Omental fat pad (tissue), 4 donors: ENCODE data around the gene C2orf42. TPM values are rescaled to one million over a fixed set of nuclear protein-coding genes. Genes with fewer than 3 reads are reported as not detected.
"Not testable (repeated sequence)": the region's sequence is repeated elsewhere in the genome, so short reads cannot be mapped to it uniquely, and the experiment has no call there.

Experiments used
- ATAC-seq: fragments of 150-250 bp; one replicate; pipeline ENCODE4 v1.9.1; 2016; ENCODE audit warnings: mild to moderate bottlenecking, moderate library complexity; ENCODE audit not compliant: low FRiP score
- DNase-seq: peaks from one replicate; pipeline ENCODE4 v3.0.0-alpha.2; 2019; ENCODE audit warnings: low spot score
- total RNA-seq, 4 donors: library from RNA; depleted of rRNA; stranded (reverse); fragments of >200 nt; gene quantifications; one replicate each; pipeline ENCODE4 v1.1.0, GENCODE V29; 2016
- TF ChIP-seq, protein P1 (sequence below), 3 donors: fragments of 450-650 bp; IDR thresholded peaks; one replicate each; pipeline ENCODE4 v1.5.1; 2016 to 2017; ENCODE audit warnings: antibody characterized with exemption in 3 of 3, mild to moderate bottlenecking in 3 of 3, moderate library complexity in 2 of 3

The C2orf42 gene
- total RNA-seq, 4 donors from 2014 or later: 10.6 to 15.3 (median 11.2) TPM

- ATAC-seq (no peak), DNase-seq (no peak)
- TF ChIP-seq, protein P1, sequence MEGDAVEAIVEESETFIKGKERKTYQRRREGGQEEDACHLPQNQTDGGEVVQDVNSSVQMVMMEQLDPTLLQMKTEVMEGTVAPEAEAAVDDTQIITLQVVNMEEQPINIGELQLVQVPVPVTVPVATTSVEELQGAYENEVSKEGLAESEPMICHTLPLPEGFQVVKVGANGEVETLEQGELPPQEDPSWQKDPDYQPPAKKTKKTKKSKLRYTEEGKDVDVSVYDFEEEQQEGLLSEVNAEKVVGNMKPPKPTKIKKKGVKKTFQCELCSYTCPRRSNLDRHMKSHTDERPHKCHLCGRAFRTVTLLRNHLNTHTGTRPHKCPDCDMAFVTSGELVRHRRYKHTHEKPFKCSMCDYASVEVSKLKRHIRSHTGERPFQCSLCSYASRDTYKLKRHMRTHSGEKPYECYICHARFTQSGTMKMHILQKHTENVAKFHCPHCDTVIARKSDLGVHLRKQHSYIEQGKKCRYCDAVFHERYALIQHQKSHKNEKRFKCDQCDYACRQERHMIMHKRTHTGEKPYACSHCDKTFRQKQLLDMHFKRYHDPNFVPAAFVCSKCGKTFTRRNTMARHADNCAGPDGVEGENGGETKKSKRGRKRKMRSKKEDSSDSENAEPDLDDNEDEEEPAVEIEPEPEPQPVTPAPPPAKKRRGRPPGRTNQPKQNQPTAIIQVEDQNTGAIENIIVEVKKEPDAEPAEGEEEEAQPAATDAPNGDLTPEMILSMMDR (IDR thresholded peaks at IDR 0.05): no peak
Measured at GRCh38 chr2:70103531-70104061, 87.2 kb downstream of the C2orf42 start.

DNA sequence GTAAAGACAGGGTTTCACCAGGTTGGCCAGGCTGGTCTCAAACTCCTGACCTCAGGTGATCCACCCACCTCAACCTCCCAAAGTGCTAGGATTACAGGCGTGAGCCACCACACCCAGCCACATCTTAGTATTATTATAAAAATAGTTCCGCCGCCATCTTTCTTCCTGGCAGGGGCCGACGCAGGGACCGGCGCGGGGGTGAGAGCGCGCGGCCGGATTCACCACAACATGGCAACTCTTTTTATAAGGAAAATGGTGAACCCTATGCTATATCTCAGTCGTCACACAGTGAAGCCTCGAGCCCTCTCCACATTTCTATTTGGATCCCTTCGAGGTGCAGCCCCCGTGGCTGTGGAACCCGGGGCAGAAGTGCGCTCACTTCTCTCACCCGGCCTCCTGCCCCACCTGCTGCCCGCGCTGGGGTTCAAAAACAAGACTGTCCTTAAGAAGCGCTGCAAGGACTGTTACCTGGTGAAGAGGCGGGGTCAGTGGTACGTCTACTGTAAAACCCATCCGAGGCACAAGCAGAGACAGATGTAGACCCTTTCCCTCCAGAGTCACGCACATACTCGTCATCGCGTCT is 88.4 kb downstream of the C2orf42 start:
- not testable (repeated sequence) for DNase-seq, ATAC-seq

GRCh38 chr2:70101686-70102085 is 89.1 kb downstream of the C2orf42 start:
- not testable (repeated sequence) for DNase-seq

DNA sequence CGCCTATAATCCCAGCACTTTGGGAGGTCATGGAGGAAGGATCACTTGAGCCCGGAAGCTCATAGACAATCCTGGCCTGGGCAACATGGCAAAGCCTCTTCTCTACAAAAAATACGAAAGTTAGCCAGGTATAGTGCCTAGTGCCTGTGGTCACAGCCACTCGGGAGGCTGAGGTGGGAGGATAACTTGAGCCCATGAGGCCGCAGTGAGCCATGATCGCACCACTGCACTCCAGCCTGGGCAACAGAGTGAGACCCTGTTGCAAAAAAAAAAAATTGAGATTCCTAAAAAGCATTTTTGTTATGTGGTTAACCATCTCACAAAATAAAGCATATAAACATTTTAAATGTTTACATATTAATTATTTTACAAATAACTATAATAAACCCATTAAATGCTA is 89.6 kb downstream of the C2orf42 start:
- DNase-seq: no peak
- no peak for ATAC-seq
- TF ChIP-seq, protein P1 (IDR thresholded peaks at IDR 0.05): no peak

More at GRCh38 chr2:70101686-70102085, 89.1 kb downstream of the C2orf42 start:
- ATAC-seq: not testable (repeated sequence)

Other genes starting within 250 kb of the C2orf42 start
- gene ASPRV1, start 229.4 kb downstream of the C2orf42 start, total RNA-seq: 1 to 10 TPM in 3 of 4 donors, under 1 TPM in 1; 0.94 to 5.2 (median 1.4) TPM
- 100 to 1,000 TPM; 200 to 256 (median 209) TPM for gene PCBP1, start 103.5 kb downstream of the C2orf42 start, total RNA-seq
- 100 to 1,000 TPM in 1 of 4 donors, 10 to 100 TPM in 3; 38.1 to 170 (median 53.9) TPM for gene TIA1, start 57.6 kb upstream of the C2orf42 start, total RNA-seq
- gene PCYOX1, start 67.1 kb upstream of the C2orf42 start, total RNA-seq: 10 to 100 TPM; 49.2 to 88.7 (median 66.4) TPM
- gene SNRPG, start 102.7 kb upstream of the C2orf42 start, total RNA-seq: 100 to 1,000 TPM in 3 of 4 donors, 10 to 100 TPM in 1; 87.3 to 124 (median 107) TPM
- 10 to 100 TPM; 16.3 to 19.6 (median 17.7) TPM for gene FAM136A, start 111.0 kb upstream of the C2orf42 start, total RNA-seq